NCI-H510A (cell line): Measurements from ENCODE around the gene SHTN1.

Experiments
- DNase-seq: peaks from one replicate; lab custom pipeline; 2025; lab: John Stamatoyannopoulos, UW

Gene SHTN1

GRCh38 chr10:116833986-116834985, 170.7 kb downstream of the SHTN1 start:
- peak; percentile 69 for DNase-seq

- no peak for DNase-seq
Measured at GRCh38 chr10:116831790-116832189, 173.2 kb downstream of the SHTN1 start.
